Umbilical cord (tissue), 2 donors: ENCODE data around the gene CPXM1. TPM values are rescaled to one million over a fixed set of nuclear protein-coding genes. Genes with fewer than 3 reads are reported as not detected.
"Not testable (repeated sequence)": the region's sequence is repeated elsewhere in the genome, so short reads cannot be mapped to it uniquely, and the experiment has no call there.

Source experiments
- DNase-seq: peaks from one replicate; pipeline ENCODE4 v3.0.0-alpha.2; 2015; ENCODE audit warnings: low spot score
- total RNA-seq: library from RNA; depleted of rRNA; stranded (reverse); fragments of >200 nt; gene quantifications from one replicate; pipeline ENCODE4 v1.2.3, GENCODE V29; 2014; ENCODE audit warnings: low replicate concordance; ENCODE audit not compliant: insufficient read depth

CPXM1 gene
- total RNA-seq, result 18.1 TPM

DNA sequence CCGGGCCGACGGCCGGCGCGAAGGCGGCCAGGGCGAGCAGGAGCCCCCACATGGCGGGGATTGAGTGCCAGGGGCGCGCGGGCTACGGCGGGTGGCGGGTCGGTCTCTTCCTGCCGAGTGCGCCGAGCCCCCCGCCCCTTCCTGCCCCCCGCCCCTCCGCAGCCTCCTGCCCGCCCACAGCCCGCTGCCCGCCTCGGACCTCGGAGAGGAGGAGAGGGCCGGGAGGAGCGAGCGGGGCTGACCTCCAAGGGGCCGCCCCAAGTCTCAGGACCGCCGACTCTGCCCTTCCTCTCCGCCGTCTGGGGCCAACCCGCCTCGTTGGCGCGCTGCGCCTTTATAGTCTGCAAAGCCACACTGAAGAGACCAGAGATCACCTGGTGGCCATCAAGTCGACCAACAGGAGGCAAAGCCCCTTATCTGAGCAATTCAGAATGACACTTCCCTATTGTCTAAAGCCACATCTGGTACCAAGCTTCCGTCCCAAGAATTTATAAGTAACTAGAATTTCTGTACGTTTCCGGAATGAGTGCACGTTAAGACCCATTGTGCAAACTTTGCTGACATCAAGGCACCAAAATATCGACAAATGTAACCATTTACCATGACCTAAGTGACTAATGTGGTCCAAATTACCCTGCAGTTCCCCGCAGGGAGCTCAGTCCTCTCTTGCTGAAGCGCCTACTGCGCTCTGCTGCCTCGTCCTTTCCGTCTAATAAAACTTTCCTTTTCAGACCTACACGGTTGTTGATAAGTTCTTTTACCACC, at the start of gene CPXM1:
TSS of gene CPXM1 (minus strand) at position 107 of the 765 bp plus-strand sequence. CDS start at position 52, 55 bp downstream.
- DNase-seq, result peak; percentile 82

DNA sequence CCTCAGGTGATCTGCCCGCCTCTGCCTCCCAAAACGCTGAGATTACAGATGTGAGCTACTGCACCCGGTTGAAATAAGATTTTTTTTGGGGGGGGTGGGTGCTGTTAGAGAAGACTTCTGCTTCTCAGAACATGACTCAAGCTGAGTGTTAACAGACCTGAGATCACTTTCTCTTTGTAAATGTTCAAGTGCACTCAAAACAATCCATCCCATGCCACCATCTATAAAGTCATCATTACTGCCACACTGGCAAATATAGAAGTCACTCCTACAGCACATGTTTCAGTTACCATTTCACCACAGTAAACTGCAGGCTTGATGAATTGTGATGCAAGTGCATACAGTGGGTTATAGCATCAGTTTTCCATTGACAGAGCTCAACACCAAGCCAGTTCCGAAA, 49.1 kb upstream of the CPXM1 start:
- no peak for DNase-seq

DNA sequence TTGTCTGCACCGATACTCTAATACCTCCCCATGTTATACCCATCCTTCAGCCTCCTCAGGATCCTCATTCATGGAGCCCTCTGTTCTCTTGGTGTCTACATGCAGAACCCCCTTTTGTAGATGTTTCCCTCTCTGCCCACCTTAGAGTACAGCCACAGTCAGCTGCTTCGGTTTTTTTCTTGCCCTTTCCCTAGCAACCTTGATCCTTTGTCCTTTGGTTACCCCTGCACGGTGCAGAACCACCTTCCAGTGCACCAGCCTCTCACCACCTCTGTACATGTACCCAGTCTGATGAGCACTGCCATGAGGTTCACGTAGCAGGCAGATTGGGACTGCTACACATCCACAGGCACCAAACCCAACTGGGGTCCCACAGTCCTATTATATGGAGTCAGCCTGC, 47.4 kb upstream of the CPXM1 start:
- no peak for DNase-seq

DNA sequence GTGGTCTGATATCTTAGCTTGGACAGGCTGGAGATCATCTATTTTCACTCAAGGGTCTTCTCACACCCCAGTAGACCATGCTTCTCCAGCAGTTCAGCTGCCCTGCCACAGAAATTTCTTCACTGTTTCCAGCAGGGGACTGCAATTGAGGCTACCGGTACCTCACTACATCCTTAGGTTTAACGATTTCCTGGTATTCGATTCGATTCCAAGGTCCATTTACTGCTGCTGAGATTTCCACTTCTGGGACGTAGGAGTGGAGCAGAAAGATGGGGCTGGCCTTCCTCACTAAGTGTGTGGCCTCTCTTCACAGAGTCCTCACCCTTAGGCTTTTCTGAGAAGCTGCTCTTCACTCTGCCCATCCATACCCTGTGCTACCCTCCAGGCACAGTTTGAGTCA, 46.3 kb upstream of the CPXM1 start:
- DNase-seq, result no peak

DNA sequence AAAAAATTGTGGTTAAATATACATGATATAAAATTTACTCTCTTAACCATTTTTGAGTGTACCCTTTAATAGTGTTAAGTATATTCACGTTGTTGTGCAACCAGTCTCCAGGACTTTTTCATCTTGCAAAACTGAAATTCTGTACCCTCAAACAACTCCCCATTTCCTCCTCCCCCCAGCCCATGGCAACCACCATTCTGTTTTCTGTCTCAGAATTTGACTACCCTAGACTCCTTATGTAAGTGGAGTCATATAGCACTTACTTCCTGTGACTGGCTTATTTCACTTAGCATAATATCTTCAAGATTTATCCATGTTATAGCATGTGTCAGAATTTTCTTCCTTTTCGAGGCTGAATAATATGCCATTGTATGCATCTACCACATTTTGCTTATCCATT, 45.2 kb upstream of the CPXM1 start:
- DNase-seq, result no peak

DNA sequence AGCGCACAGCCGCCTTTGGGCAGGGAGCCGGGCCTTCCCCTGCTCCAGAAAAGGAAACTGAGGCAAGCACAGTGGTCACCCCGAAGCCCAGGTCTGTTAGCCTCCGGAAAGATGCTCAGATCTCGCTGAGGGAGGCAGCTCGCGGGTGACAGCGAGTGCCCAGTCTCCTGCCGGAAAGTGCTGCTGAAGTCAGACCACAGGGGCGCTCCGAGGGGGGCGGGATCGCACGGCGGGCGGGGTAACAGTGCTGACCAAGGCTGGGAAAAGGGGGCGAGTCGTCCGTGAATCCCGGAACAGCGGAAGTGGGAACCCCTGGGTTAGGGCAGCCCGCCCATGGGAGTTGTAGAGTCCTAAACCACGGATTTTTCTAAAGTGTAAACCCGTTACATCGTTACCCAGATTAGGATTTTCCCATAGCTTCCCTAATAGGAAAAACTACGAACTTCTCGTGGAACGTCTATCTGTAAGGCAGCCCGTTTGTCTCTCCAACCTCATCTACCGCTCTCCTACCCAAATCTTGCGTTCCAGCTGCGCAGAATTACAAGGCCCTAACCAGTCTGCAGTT, 40.6 kb upstream of the CPXM1 start:
- peak; percentile 78 for DNase-seq

DNA sequence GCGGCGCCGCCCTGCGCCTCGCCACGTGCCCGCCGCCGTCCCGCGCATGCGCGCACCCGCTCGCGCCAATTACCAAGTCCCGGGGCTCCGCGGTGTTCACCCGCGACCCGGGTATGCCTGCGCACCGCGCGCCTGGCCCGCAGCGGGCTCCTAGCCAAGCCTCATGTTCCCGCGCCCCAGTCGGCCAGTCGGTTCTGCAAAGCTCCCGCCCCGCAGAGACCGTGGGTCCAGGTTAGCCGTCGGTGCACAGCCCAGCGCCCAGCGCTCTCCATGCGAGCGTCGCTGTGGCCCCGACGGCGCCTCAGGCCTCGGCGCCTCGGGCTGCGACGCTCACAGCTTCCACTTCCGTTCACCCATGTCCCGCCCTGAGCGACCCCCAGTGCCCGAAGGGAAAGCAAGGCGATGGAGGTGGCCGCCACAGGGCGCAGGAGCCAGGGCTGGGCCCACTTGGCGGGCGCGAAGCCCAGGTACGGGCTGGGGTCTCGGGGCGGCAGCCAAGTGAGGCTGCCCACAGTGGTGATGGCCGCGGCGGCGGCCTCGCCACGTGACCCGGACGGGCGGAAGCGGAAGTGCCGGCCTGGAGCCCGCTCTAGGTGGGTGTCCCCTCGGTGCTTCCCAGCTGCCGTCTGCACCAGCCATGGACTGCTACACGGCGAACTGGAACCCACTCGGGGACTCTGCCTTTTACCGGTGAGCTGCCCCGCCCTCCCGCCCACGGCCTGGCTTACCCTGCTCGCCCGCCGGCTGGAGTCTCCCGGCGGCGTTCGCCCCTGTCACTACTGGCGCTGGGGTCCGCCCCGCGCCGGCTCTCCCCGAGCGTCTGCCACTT, 39.9 kb upstream of the CPXM1 start, which contains the start of the genes PCED1A and VPS16:
TSS of gene PCED1A (minus strand) at position 518 of the 829 bp plus-strand sequence. CDS start 743 bp downstream, outside the sequence.
TSS of gene VPS16 (plus strand) at position 608 of the 829 bp plus-strand sequence. CDS start at position 638, 30 bp downstream.
- peak; percentile 88 for DNase-seq

DNA sequence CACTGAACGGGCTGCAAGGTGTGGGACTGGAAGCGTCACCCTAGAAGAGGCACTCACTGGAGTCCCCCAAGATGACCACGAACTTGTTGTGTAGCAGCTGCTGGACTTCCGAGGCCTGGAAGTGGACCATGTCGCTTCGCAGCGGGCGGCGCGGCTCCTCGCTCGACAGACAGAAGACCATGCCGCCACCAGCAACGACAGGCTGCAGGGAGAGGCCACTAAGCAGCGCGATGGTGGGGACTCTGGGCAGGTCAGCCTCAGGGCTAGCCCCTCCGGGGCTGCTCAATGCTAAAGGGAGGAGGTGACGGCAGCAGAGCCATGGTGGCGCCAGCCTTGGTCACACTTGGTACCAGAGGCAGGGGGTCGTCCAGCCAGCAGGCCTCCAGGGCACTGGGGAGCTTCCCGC, 39.3 kb upstream of the CPXM1 start:
- DNase-seq, result no peak

DNA sequence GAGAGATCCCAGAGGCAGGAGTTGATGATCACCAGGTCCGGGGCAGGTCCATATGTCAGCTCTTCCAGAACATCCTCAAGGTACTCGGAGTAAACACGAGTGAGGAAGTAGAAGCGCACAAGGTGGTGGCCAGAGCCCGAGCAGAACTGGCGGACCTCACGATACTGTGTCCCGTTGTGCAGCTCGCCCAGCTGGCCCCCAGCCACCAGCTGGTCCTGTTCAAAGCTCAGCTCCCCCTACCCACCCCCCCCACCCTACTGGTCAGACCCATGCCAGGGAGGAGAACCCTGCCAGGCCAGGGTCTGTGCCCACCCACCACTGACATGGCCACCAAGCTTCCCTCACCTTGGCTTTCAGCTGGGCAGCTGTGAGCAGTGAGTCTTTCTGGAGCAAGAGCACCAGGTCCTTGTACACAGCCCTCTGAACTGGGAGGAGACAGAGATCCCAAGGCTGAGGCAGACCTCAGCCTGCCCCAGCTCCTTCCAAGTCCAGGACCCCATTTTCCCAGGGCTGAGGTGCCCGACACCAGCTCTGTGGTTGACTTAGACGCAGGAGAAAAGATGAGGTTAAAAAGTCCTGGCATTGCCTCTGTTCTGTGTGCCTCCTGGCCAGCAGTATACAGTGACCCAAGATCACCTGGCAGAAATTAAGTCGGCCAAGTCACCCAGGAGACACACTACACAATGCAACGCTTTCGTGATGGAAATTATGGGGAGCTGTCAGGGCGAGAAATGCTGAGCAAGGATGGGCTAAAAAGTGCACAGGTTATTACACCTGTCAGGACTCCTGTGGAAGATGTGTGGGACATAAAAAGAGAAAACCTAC, 38.6 kb upstream of the CPXM1 start:
- DNase-seq, result no peak

DNA sequence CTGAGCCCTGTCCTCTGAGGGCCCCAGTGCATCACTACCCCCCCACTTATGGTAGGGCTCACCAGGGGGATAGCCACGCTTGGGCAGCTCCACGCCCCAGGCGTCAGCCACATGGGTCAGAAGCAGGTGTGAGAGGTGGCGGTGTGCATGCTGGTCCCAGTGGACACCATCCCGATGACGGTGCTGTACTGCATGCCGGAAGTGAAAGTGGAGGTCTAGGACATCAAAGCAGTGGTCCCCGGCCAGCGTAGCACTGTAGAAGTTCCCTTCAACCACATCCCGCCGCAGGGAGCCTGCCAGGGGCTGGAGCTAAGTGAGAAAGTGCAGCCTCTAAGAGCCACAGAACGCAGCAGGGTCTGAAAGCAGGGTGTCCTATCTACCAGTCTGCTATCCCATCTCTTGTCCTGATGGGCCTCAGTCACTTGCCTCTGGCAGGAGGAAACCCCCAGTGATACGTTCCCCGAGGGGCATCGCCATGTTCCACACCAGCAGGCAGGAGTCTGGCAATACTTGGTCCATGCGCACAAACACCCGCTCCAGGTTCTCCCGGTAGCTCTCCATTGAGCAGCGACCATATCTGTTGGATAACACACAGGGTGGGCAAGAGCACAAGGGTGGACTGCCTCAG, 37.9 kb upstream of the CPXM1 start:
- no peak for DNase-seq

DNA sequence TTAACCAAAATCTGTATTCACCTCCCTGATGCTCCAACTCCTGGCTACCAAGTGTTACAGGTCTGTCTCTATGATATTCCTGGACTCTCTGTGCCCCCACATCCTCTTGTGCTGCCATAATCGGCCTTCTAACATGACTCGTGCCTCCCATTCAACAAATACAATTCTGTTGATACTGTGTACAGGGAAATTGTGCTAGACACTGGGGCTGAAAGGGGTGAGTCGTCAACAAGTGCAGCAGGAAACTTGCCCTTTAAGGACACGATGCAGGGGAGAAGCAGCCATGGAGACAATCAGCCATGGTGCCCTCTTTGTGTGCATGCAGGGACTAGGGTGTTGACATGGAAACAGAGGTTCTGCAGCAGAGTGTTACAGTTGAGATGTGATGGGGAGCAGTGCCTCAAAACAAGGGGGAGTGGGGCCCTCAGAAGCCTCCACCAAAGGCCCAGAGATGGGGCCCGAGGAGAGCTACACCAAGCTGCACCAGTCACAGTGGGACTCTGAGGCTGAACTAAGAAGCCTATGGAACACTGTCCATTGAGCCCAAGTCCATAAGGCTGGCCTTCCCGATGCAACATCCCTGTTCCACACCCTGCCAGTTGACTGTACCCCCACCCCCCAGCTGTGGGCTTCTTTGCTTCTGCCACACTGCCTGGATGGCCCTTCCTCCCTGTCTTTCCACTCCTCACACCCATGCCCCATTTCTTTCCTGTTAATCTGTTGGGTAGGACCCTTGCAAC, 37.0 kb upstream of the CPXM1 start:
- DNase-seq, result no peak

DNA sequence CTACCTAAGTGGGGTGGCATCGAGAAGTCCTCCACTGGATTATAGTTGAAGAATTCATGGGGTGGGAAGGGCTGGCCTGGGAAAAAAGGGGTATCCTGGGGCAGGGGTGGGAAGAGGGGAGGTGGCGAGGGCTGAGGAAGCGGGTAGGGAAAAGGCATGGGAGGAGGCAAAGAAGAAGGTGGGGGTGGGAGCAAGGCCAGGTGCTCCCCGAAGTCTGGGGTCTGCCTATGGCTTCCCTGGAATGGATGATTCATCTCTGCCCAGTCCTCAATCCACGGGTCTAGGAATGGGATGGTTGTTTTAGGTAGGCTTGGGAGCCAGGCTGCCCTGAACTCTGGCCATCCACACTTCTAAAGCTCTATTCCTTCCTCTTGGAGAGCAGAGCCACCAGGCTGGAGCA, 35.6 kb upstream of the CPXM1 start:
- no peak for DNase-seq

DNA sequence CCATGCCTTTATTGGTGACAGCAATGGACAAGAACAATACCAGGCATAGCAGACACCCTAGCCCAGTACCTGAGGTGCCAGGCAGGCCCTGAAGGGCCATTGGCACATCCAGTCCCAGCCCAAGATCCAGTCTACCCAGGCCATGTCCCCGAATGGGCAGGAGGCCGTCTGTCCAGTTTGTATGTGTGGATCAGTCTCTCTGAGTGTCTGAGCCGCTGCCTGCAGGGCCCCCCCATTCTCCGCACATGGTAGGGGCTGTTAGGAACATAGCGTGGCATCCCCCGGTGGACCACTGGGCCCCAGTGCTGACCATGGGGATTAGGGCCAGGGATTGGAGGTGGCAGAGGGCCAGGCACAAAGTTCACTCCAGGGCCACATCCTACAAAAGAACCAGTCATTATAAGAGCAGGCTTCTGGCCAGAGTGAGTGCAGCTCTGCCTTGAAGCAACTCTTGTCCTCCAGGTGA, 34.9 kb upstream of the CPXM1 start:
- no peak for DNase-seq

DNA sequence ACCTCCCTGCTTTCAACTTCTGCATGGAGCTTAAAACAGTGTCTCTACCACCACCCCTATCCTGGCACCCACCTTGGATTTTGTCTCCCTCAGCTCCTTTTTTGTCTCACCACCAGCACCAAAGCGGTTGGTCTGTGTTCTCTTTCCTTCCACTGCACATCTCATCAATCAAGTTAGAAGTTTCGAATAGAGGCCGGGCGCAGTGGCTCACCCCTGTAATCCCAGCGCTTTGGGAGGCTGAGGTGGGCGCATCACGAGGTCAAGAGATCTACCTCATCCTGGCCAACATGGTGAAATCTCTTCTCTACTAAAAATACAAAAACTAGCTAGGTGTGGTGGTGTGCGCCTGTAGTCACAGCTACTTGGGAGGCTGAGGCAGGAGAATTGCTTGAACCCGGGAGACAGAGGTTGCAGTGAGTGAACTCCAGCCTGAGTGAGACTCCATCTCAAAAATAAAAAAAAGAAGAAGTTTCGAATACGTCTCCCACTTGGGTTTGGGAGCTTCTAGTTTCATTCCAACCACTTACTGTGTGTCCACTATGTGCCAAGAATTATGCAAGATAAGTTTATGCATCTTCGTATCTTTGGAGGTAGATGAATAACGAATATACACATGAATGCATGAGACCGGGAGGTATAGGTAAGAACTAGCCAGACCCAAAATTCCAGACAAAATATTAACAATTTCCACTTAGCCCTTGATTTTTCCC, 34.1 kb upstream of the CPXM1 start:
- DNase-seq, result no peak

DNA sequence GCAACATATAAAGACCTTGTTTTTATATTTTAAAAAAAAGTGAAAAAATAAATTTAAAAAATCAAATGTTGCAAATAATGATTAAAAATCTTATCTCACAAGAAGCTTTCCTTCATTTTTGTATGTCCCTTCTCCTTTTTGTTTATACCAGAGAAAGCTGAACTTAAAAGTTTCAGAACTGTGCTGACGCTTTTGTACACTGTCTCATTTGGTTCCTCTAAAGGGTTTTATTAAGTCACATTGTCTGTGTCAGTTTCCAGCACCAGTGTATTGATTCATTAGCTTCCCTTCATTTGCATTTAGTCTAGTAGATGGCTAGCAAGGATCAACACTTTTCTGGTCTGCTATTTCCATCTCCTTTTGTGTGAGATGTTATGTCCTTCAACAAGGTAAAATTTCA, 33.3 kb upstream of the CPXM1 start:
- DNase-seq, result no peak

DNA sequence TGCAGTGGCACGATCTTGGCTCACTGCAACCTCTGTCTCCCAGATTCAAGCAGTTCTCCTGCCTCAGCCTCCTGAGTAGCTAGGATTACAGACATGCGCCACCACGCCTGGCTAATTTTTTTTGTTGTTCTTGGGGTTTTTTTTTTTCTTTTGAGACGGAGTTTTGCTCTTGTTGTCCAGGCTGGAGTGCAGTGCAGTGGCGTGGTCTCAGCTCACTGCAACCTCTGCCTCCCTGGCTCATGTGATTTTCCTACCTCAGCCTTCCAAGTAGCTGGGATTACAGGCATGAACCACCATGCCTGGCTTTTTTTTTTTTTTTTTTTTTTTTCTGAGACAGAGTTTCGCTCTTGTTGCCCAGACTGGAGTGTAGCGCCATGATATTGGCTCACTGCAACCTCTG, 30.8 kb upstream of the CPXM1 start:
- not testable (repeated sequence) for DNase-seq

DNA sequence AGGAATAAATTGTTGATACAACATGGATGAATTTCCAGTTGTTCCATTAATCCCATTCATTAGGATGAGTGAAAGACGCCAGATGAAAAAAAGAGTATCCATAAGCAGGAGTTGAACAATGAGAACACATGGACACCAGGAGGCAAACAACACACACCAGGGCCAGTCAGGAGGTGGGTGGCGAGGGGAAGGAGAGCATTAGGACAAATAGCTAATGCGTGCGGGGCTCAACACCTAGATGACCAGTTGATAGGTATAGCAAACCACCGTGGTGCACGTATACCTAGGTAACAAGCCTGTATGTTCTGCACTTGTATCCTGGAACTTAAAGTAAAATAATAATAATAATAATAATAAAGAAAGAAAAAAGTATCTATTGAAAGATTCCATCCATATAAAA, 28.9 kb upstream of the CPXM1 start:
- DNase-seq, result no peak

DNA sequence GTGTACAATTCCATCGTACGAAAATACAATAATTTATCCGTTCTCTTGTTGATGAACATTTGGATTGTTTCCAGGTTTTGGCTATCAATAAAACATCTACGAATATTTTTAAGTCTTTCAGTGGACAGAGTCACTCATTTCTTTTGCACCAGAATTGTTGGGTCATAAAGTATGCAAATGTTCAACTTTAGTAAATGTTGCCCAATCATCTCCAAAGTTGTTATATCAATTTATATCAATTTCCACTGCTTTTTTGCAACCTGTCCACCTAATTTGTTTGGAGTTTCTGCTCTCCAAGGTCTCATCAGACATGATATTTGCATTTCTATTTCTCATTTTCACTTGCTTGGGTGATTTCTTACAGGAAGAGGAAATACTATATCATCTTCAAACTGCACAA, 26.2 kb upstream of the CPXM1 start:
- DNase-seq, result no peak

DNA sequence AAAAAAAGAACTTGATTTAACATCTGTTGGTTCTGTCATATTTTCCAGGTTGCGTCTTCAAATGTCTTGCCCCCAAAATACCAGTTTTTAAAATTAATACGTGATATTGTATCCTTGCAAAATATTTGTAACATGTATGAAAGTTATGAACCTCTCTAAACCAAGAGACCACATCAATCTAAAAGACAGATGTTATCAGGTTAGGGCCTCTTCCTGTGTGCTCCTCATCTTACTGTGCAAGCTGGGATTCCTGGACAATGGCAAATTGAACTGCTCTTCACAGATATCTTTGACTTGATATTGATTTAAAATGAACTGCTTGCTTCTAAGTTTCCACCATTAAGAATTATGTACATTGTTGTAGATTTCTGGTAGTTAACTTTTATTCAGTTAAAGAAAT, 25.3 kb upstream of the CPXM1 start:
- no peak for DNase-seq
